ES-I3 (cell line): ENCODE data around the gene TESK1.
"Not testable (repeated sequence)": the region's sequence is repeated elsewhere in the genome, so short reads cannot be mapped to it uniquely, and the experiment has no call there.

ENCODE experiments used
- H3K36me3 ChIP-seq: 2 replicates; pipeline ENCODE4 v1.6.1; 2013; ENCODE audit warnings: mild to moderate bottlenecking, low read length, control low read depth, moderate library complexity; ENCODE audit not compliant: insufficient read depth
- H3K4me1 ChIP-seq: 2 replicates; pipeline ENCODE4 v1.6.1; 2013; ENCODE audit warnings: mild to moderate bottlenecking, control low read depth, low read length; ENCODE audit not compliant: insufficient read depth
- H3K9ac ChIP-seq: 2 replicates; pipeline ENCODE4 v1.6.1; 2013; ENCODE audit warnings: low read depth, mild to moderate bottlenecking, low read length, moderate library complexity
- H3K9me3 ChIP-seq: 2 replicates; pipeline ENCODE4 v1.6.1; 2013; ENCODE audit warnings: mild to moderate bottlenecking, low read length, moderate library complexity; ENCODE audit not compliant: control insufficient read depth, insufficient read depth

The TESK1 gene

GRCh38 chr9:35616681-35617459, 11.8 kb downstream of the TESK1 start:
- Histone ChIP-seq H3K9me3 (no peaks in the 10 kb centered on the region), H3K4me1 (no peaks in the 10 kb centered on the region), H3K9ac (peak overlapping the region; percentile 73), H3K36me3 (no peaks in the 10 kb centered on the region)

DNA sequence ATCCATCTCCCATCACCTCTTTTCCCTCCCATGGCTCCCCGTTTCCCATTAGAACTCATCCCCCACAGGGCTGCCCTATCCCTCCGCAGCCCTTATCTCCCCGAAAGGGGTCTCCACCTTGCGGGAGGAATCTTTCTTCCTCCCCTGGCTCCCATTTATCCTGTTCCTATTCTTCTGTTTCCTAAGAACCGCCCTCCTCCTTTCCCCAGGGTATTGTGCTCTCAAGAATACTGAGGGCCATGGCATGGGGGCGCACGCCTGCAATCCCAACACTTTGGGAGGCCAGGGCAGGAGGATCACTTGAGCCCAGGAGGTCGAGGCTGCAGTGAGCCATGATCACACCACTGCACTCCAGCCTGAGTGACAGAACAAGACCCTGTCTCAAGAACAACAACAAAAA, 12.5 kb downstream of the TESK1 start:
- no peaks in the 10 kb centered on the region for H3K4me1 ChIP-seq
- H3K36me3 ChIP-seq, result no peaks in the 10 kb centered on the region
- no peaks in the 10 kb centered on the region for H3K9me3 ChIP-seq
- peak overlapping the region; percentile 73 for H3K9ac ChIP-seq

- Histone ChIP-seq H3K9me3 (no peaks in the 10 kb centered on the region), H3K36me3 (no peaks in the 10 kb centered on the region), H3K9ac (peak within 1 kb of the TSS; percentile 73), H3K4me1 (no peaks in the 10 kb centered on the region)
Observed at GRCh38 chr9:35618325-35618727, 13.3 kb downstream of the TESK1 start, which contains the start of gene CD72. CD72 (minus strand) TSS chr9:35618413; CDS start chr9:35618303, 110 bp downstream.

- Histone ChIP-seq H3K9me3 (no peaks in the 10 kb centered on the region), H3K36me3 (no peaks in the 10 kb centered on the region), H3K4me1 (no peaks in the 10 kb centered on the region), H3K9ac (no peak overlapping the region)
Observed at GRCh38 chr9:35618854-35619799, 14.1 kb downstream of the TESK1 start.

GRCh38 chr9:35619800-35620158, 14.7 kb downstream of the TESK1 start:
- Histone ChIP-seq H3K36me3 (no peaks in the 10 kb centered on the region), H3K9me3 (no peaks in the 10 kb centered on the region), H3K9ac (no peak overlapping the region), H3K4me1 (no peaks in the 10 kb centered on the region)

GRCh38 chr9:35627575-35627974, 22.5 kb downstream of the TESK1 start:
- Histone ChIP-seq H3K36me3 (no peaks in the 10 kb centered on the region), H3K4me1 (no peaks in the 10 kb centered on the region), H3K9ac (no peak overlapping the region), H3K9me3 (no peaks in the 10 kb centered on the region)

DNA sequence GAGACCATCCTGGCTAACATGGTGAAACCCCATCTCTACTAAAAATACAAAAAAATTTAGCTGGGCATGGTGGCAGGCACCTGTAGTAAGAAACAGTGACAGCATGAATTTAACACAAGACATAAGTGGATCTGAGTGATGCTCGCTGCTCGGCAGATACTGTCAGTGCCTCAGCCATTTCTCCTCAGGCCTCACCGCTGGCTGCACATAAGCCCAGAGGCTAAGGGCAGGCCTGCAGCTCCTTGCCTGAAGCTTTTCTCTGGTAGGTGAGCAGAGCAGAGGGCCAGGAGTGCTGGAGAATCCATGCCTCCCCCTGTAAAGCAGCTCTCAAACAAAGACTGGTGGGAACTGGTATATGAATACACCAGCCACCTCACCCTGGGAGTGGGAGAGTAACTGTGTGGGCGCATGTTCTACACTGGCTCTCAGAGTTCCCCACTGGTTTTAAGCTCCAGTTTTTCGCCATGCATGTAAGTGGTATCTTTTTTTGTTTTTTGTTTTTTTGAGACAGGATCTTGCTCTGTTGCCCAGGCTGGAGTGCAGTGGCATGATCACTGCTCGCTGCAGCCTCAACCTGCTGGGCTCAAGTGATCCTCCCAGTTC, 23.4 kb downstream of the TESK1 start:
- H3K9ac ChIP-seq, result no peak overlapping the region
- H3K9me3 ChIP-seq, result no peaks in the 10 kb centered on the region
- no peaks in the 10 kb centered on the region for H3K36me3 ChIP-seq
- no peaks in the 10 kb centered on the region for H3K4me1 ChIP-seq

DNA sequence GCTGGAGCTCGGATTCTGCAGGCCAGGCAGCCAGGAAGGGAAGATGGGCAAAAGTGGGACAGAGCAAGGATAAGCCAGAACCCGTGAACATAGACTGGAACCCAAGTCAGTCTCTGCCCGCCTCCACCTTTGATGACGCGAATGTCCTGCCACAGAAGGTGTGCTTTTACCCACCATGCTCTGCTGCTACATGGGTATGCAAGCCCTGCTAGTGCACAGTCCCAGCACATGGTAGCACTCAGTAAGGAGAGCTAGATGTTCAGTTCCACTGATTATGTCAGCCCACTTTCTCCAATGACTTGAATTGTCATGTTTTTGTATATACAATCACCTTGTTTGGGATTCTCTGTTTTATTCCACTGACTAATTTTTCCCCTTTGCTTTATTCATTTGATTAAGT, 24.5 kb downstream of the TESK1 start:
- no peak overlapping the region for H3K9ac ChIP-seq
- no peaks in the 10 kb centered on the region for H3K36me3 ChIP-seq
- H3K4me1 ChIP-seq, result no peaks in the 10 kb centered on the region
- no peaks in the 10 kb centered on the region for H3K9me3 ChIP-seq

DNA sequence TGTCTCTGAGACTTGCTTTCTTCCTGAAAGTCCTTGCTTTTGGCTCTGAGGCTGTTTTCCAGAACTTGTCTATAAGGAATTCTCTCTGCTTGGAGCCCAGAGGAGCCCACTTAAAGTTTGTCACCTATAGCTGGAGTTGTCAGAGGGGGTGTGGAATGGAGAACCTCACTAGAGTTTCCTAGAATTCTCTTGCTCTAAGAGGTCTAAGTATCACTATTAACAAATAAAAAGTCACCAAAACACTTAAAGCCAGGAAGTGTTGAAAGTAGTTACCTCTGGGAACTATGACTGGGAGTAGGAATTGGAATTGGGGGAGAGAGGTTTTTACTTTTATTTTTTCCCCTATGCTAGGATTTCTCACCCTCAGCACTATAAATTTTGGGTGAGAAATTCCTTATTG, 30.7 kb downstream of the TESK1 start:
- Histone ChIP-seq H3K9me3 (no peaks in the 10 kb centered on the region), H3K36me3 (no peaks in the 10 kb centered on the region), H3K4me1 (no peaks in the 10 kb centered on the region), H3K9ac (no peak overlapping the region)

DNA sequence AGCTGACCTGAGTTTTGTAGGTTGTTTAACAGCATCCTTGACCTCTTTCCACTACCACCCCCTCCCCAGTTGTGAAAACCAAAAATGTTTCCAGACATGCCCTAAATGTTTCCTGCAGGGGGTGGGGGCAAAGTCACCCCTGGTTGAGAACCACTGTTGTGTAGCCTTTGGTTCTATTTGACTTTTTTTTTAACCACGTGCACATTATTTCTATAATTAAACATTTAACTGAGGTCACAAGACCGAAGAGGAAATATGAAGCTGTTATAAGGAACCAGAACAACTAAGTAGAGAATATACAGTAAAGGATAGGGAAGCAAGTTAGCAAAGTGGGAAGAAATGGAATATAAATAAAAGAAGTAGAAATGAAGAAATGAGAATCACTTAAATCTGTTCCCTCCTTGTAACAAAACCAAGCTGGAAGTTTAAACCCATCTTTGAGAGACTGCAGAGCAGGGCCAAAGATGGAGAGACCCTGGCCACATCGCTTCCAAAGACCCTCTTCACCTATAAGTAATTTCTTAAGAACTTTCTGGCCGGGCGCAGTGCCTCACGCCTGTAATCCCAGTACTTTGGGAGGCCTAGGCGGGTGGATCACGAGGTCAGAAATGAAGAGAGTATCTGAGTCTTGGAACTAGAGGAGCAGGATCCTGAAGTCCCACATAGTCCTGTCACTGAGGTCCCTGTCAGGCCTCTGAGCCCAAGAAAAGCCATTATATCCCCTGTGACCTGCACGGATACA, 31.2 kb downstream of the TESK1 start:
- Histone ChIP-seq H3K4me1 (no peaks in the 10 kb centered on the region), H3K9me3 (no peaks in the 10 kb centered on the region), H3K36me3 (no peaks in the 10 kb centered on the region), H3K9ac (no peak overlapping the region)

DNA sequence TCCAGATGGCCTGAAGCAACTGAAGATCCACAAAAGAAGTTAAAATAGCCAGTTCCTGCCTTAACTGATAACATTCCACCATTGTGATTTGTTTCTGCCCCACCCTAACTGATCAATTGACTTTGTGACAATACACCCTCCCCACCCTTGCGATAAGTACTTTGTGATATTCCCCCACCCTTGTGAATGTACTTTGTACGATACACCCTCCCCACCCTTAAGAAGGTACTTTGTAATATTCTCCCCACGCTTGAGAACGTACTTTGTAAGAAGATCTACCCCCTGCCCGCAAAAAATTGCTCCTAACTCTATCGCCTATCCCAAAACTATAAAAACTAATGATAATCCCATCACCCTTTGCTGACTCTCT, 31.8 kb downstream of the TESK1 start:
- H3K9ac ChIP-seq, H3K4me1 ChIP-seq, H3K9me3 ChIP-seq, H3K36me3 ChIP-seq: not testable (repeated sequence)

DNA sequence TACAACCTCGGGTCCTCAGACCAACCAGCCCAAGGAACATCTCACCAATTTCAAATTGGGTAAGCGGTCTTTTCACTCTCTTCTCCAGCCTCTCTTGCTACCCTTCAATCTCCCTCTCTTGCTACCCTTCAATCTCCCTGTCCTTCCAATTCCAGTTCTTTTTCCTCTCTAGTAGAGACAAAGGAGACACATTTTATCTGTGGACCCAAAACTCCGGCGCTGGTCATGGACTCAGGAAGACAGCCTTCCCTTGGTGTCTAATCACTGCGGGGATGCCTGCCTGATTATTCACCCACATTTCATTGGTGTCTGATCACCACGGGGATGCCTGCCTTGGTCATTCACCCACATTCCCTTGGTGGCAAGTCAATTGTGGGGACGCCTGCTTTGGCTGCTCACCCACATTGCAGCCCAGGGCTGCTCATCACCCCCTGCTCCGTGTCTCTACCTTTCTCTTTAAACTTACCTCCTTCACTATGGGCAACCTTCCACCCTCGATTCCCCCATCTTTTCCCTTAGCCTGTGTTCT, 32.4 kb downstream of the TESK1 start:
- not testable (repeated sequence) for H3K9me3 ChIP-seq, H3K9ac ChIP-seq, H3K4me1 ChIP-seq

DNA sequence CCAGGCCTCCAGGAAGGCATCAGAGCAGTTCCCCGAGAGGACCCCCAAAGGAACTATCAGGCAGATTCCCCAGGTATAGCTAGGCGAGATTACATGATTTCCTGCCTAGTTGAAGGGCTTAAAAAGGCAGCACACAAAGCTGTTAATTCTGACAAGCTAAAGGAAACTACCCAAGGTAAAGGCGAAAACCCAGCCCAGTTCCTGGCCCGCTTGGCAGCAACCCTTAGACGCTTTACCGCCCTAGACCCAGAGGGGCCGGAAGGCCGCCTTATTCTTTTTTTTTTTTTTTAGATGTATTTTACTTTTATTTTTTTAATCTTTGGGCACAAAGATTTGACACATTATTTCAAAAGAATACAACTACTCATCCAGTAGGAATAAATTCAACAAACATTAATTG, 33.7 kb downstream of the TESK1 start:
- not testable (repeated sequence) for H3K4me1 ChIP-seq, H3K9ac ChIP-seq, H3K9me3 ChIP-seq, H3K36me3 ChIP-seq

More for the DNA sequence above, 32.4 kb downstream of the TESK1 start:
- H3K36me3 ChIP-seq, result not testable (repeated sequence)

- not testable (repeated sequence) for H3K9me3 ChIP-seq, H3K9ac ChIP-seq, H3K4me1 ChIP-seq, H3K36me3 ChIP-seq
Observed at GRCh38 chr9:35639225-35639624, 34.2 kb downstream of the TESK1 start.
